KG1 (cell line): Measurements from ENCODE around the gene SNRPD3.
"Not testable (repeated sequence)": the region's sequence is repeated elsewhere in the genome, so short reads cannot be mapped to it uniquely, and the experiment has no call there.

Experiments used
- DNase-seq: peaks from one replicate; lab custom pipeline; 2025; lab: John Stamatoyannopoulos, UW

Gene SNRPD3

GRCh38 chr22:24614794-24615193 lies 59.0 kb downstream of the SNRPD3 start:
- not testable (repeated sequence) for DNase-seq

GRCh38 chr22:24621244-24621643 lies 65.4 kb downstream of the SNRPD3 start:
- not testable (repeated sequence) for DNase-seq

- not testable (repeated sequence) for DNase-seq
Measured at GRCh38 chr22:24622596-24622995, 66.8 kb downstream of the SNRPD3 start.
